Esophagus muscularis mucosa (tissue), 4 donors: Measurements from ENCODE around the gene PFDN2.

Experiments
- CTCF ChIP-seq, 3 experiments: fragments of 200-600 bp in 2 of 3; fragments of 450-650 bp in 1 of 3; sonication (generic) in 2 of 3; IDR thresholded peaks; one replicate each; pipeline ENCODE4 v1.5.1; 2017 to 2019; ENCODE audit warnings: antibody characterized with exemption in 3 of 3, mild to moderate bottlenecking in 2 of 3, moderate library complexity in 1 of 3
- EP300 ChIP-seq: sonication (generic); formaldehyde crosslinking; IDR thresholded peaks from one replicate; pipeline ENCODE4 v1.6.1; 2017; ENCODE audit warnings: antibody characterized with exemption
- POLR2A ChIP-seq: fragments of 450-650 bp; IDR thresholded peaks from one replicate; pipeline ENCODE4 v1.6.1; 2017; ENCODE audit warnings: antibody characterized with exemption, moderate library complexity, mild to moderate bottlenecking, low read depth
- POLR2AphosphoS5 ChIP-seq, 2 donors: sonication (generic); formaldehyde crosslinking; IDR thresholded peaks; one replicate each; pipeline ENCODE4 v1.6.1; 2017; ENCODE audit warnings: antibody characterized with exemption in 2 of 2

- TF ChIP-seq CTCF (IDR thresholded peaks at IDR 0.05) = no peak
- TF ChIP-seq POLR2A = no peak
- no peak for TF ChIP-seq POLR2AphosphoS5 (IDR thresholded peaks at IDR 0.05)
- TF ChIP-seq EP300 = no peak
Measured at GRCh38 chr1:161111117-161111516, 6.7 kb downstream of the PFDN2 start.
